ENCODE results near the gene UBA6. TPM values are rescaled to one million over a fixed set of nuclear protein-coding genes. Genes with fewer than 3 reads are reported as not detected.
"Not testable (repeated sequence)": the region's sequence is repeated elsewhere in the genome, so short reads cannot be mapped to it uniquely, and the experiment has no call there.

The UBA6 gene
- total RNA-seq (2014; rRNA removed; shearing (Covaris generic)), result 89.4 and 132 TPM in 2 replicates

- peak; percentile 94 for DNase-seq (ENCODE audit: low read depth)
Measured at GRCh38 chr4:67700738-67701516, at the start of gene UBA6. Gene UBA6, minus strand, starts transcription at chr4:67701155. Its CDS starts 36 bp downstream, at chr4:67701119.

- DNase-seq (ENCODE audit: low read depth), result no peak
Measured at GRCh38 chr4:67750691-67751090, 49.7 kb upstream of the UBA6 start.

- no peak for DNase-seq (ENCODE audit: low read depth)
Measured at GRCh38 chr4:67749286-67749685, 48.3 kb upstream of the UBA6 start.

GRCh38 chr4:67746797-67747495, 46.0 kb upstream of the UBA6 start:
- DNase-seq (ENCODE audit: low read depth), result peak; percentile 44

- peak; percentile 11 for DNase-seq (ENCODE audit: low read depth)
Measured at GRCh38 chr4:67744561-67745283, 43.8 kb upstream of the UBA6 start.

- no peak for DNase-seq (ENCODE audit: low read depth)
Measured at GRCh38 chr4:67743194-67743593, 42.2 kb upstream of the UBA6 start.

- DNase-seq (ENCODE audit: low read depth), result no peak
Measured at GRCh38 chr4:67736262-67736661, 35.3 kb upstream of the UBA6 start.

GRCh38 chr4:67735325-67735724, 34.4 kb upstream of the UBA6 start:
- no peak for DNase-seq (ENCODE audit: low read depth)

- DNase-seq (ENCODE audit: low read depth), result not testable (repeated sequence)
Measured at GRCh38 chr4:67730511-67730910, 29.6 kb upstream of the UBA6 start.

- peak; percentile 91 for DNase-seq (ENCODE audit: low read depth)
Measured at GRCh38 chr4:67727124-67727850, 26.3 kb upstream of the UBA6 start.

GRCh38 chr4:67725981-67726380, 25.0 kb upstream of the UBA6 start:
- DNase-seq (ENCODE audit: low read depth), result peak; percentile 81

GRCh38 chr4:67725132-67725531, 24.2 kb upstream of the UBA6 start:
- peak; percentile 65 for DNase-seq (ENCODE audit: low read depth)

GRCh38 chr4:67723949-67724348, 23.0 kb upstream of the UBA6 start:
- peak; percentile 14 for DNase-seq (ENCODE audit: low read depth)

GRCh38 chr4:67723341-67723740, 22.4 kb upstream of the UBA6 start:
- DNase-seq (ENCODE audit: low read depth), result no peak

- DNase-seq (ENCODE audit: low read depth), result peak; percentile 95
Measured at GRCh38 chr4:67721770-67722597, 21.0 kb upstream of the UBA6 start.

GRCh38 chr4:67721315-67721769, 20.4 kb upstream of the UBA6 start:
- no peak for DNase-seq (ENCODE audit: low read depth)

- no peak for DNase-seq (ENCODE audit: low read depth)
Measured at GRCh38 chr4:67719953-67720617, 19.1 kb upstream of the UBA6 start.

- DNase-seq (ENCODE audit: low read depth), result no peak
Measured at GRCh38 chr4:67718848-67719247, 17.9 kb upstream of the UBA6 start.

GRCh38 chr4:67717586-67717985, 16.6 kb upstream of the UBA6 start:
- no peak for DNase-seq (ENCODE audit: low read depth)

GRCh38 chr4:67714955-67715354, 14.0 kb upstream of the UBA6 start:
- DNase-seq (ENCODE audit: low read depth), result peak; percentile 11
